Hematopoietic multipotent progenitor cell treated with erythropoietin and hydrocortisone succinate and interleukin-3 and kit ligand, for 17 days (in vitro differentiated cells): ENCODE measurements around the gene ITGA6.
"Not testable (repeated sequence)": the region's sequence is repeated elsewhere in the genome, so short reads cannot be mapped to it uniquely, and the experiment has no call there.

Experiments
- DNase-seq: peaks from one replicate; pipeline ENCODE4 v3.0.0-alpha.2; 2015; ENCODE audit warnings: low spot score

The ITGA6 gene

GRCh38 chr2:172518995-172519394 is 91.6 kb downstream of the ITGA6 start:
- no peak for DNase-seq

GRCh38 chr2:172525601-172526000 is 98.2 kb downstream of the ITGA6 start:
- DNase-seq: no peak

GRCh38 chr2:172531309-172531708 is 103.9 kb downstream of the ITGA6 start:
- no peak for DNase-seq

GRCh38 chr2:172532461-172532860 is 105.1 kb downstream of the ITGA6 start:
- not testable (repeated sequence) for DNase-seq

- no peak for DNase-seq
These were observed 106.3 kb downstream of the ITGA6 start for GRCh38 chr2:172533687-172534086.

GRCh38 chr2:172535119-172535518 is 107.7 kb downstream of the ITGA6 start:
- DNase-seq: no peak

GRCh38 chr2:172537851-172538250 is 110.5 kb downstream of the ITGA6 start:
- DNase-seq: not testable (repeated sequence)

- no peak for DNase-seq
These were observed 112.4 kb downstream of the ITGA6 start for GRCh38 chr2:172539767-172540166.

GRCh38 chr2:172540421-172540820 is 113.0 kb downstream of the ITGA6 start:
- no peak for DNase-seq

GRCh38 chr2:172545408-172546075 is 118.2 kb downstream of the ITGA6 start:
- DNase-seq: no peak

GRCh38 chr2:172549131-172549530 is 121.7 kb downstream of the ITGA6 start:
- no peak for DNase-seq

GRCh38 chr2:172549802-172550201 is 122.4 kb downstream of the ITGA6 start:
- not testable (repeated sequence) for DNase-seq

- DNase-seq: no peak
These were observed 123.0 kb downstream of the ITGA6 start for GRCh38 chr2:172550419-172550818.

- no peak for DNase-seq
These were observed 123.9 kb downstream of the ITGA6 start for GRCh38 chr2:172551271-172551670.

GRCh38 chr2:172552547-172553291 is 125.3 kb downstream of the ITGA6 start:
- peak; percentile 85 for DNase-seq

- DNase-seq: peak; percentile 43
These were observed 127.2 kb downstream of the ITGA6 start for GRCh38 chr2:172554352-172555271.

GRCh38 chr2:172555272-172555521 is 127.8 kb downstream of the ITGA6 start:
- no peak for DNase-seq
